Lower lobe of right lung (tissue), 2 donors: ENCODE measurements around the gene COPE. TPM values are rescaled to one million over a fixed set of nuclear protein-coding genes. Genes with fewer than 3 reads are reported as not detected.
"Not testable (repeated sequence)": the region's sequence is repeated elsewhere in the genome, so short reads cannot be mapped to it uniquely, and the experiment has no call there.

ENCODE experiments used
- ATAC-seq, 2 donors: fragments of 200-7000 bp; cut with Tn5 transposase; one replicate each; pipeline ENCODE4 v1.9.1; 2020 to 2022; ENCODE audit warnings: mild to moderate bottlenecking in 2 of 2, moderate library complexity in 2 of 2
- DNase-seq: peaks from one replicate; pipeline ENCODE4 v3.0.0-alpha.2; 2020
- H3K27ac ChIP-seq: fragments of 200-600 bp; one replicate; pipeline ENCODE4 v1.8.0; 2022
- H3K27me3 ChIP-seq: fragments of 200-600 bp; one replicate; pipeline ENCODE4 v1.8.0; 2022; ENCODE audit warnings: low read depth
- H3K36me3 ChIP-seq: fragments of 200-600 bp; one replicate; pipeline ENCODE4 v1.8.0; 2022; ENCODE audit warnings: mild to moderate bottlenecking
- H3K4me1 ChIP-seq: fragments of 200-600 bp; one replicate; pipeline ENCODE4 v1.8.0; 2022
- H3K4me3 ChIP-seq: fragments of 200-600 bp; one replicate; pipeline ENCODE4 v1.8.0; 2022; ENCODE audit warnings: mild to moderate bottlenecking
- H3K9me3 ChIP-seq: fragments of 200-600 bp; one replicate; pipeline ENCODE4 v1.8.0; 2022
- CTCF ChIP-seq: fragments of 200-600 bp; IDR thresholded peaks from one replicate; pipeline ENCODE4 v1.8.0; 2022; ENCODE audit warnings: antibody characterized with exemption, mild to moderate bottlenecking
- intact Hi-C: fragments of 100-400 bp; cut with DNase I; formaldehyde crosslinking; loops from one replicate; pipeline ENCODE4 v1.11.0; 2022
- total RNA-seq: library from RNA; stranded (reverse); fragmentation: NEBNext Ultra II Directional; extraction: Animal tissue kit (Norgen Biotek cat#: 25700); gene quantifications from one replicate; pipeline ENCODE4 v1.2.1, GENCODE V29; 2021
- donor health status: DM: no; HTN: yes; CAD: no; lungs with severe emphysema.

COPE gene
- total RNA-seq, 1 donor from 2014 or later = 145 TPM

DNA sequence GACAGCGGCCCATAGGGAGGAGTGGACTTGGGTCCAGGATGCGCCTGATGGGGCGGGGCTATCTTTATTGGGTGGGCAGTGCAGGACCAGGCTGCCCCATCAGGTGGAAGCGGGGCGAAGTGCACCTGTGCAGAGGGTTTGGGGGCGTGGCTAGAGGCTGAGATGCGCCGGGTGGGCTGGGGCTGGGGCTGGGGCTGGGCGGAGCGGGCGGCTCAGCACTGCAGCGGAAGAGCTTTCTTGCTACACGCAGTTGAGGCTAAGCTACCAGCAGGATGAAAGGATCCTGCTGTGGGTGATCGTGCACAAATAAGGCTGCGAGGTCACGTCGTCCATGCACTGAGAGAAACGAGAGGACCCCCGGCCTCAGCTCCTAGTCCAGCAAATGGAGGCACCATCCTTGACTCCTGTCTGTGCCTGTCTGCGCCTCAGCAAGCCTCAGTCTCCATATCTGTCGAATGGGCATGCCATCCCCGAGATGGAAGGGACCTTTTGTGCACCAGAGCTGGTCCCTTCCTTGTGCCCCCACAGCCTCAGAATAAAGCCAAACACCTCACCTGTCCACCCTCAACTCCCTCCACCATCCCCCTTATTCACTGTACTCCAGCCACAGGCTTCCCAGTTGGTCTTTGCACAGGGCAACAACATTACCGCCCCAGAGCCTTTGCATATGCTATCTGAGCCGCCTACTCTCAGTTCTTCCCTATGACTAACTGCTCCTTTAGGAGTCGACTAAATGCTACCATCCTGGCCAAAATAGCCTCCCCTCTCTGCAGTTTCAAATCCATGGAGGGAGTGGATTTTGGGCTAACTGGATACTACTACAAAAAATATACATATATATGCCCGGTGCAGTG is 42.8 kb upstream of the COPE start:
- peaks cover 8% of the 10 kb centered on the region for H3K27me3 ChIP-seq
- H3K9me3 ChIP-seq = no peaks in the 10 kb centered on the region
- H3K4me1 ChIP-seq = no peaks in the 10 kb centered on the region
- no peak overlapping the region for H3K4me3 ChIP-seq
- ATAC-seq (no peak), DNase-seq (no peak)
- H3K27ac ChIP-seq = no peak overlapping the region
- no peaks in the 10 kb centered on the region for H3K36me3 ChIP-seq
- intact Hi-C loops = no loop called here
- TF ChIP-seq CTCF = no peak

GRCh38 chr19:18960370-18960769 is 41.2 kb upstream of the COPE start:
- ATAC-seq = no peak
- no peaks in the 10 kb centered on the region for H3K36me3 ChIP-seq
- no peak for TF ChIP-seq CTCF
- no peaks in the 10 kb centered on the region for H3K4me1 ChIP-seq
- intact Hi-C loops = no loop called here
- no peak overlapping the region for H3K4me3 ChIP-seq
- no peaks in the 10 kb centered on the region for H3K9me3 ChIP-seq
- peaks cover 8% of the 10 kb centered on the region for H3K27me3 ChIP-seq
- DNase-seq = no peak
- no peak overlapping the region for H3K27ac ChIP-seq

DNA sequence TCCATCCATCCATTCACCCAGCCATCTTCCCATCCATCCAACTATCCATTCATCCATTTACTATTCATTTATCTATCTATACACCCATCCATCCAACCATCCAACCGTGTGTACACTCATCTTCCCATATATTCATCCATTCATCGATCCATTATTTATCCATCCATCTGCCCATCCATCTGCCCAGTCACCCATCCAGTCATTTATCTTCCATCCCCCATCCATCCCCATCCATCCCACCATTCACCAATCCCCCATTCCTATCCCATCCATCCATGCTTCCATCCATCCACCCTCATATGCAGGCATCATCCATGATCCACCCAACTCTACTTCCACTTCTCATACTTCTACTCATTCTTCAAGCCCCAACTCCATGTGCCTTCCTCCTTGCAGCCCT is 35.9 kb upstream of the COPE start:
- DNase-seq (no peak), ATAC-seq (no peak)
- no peaks in the 10 kb centered on the region for H3K36me3 ChIP-seq
- H3K4me3 ChIP-seq = no peak overlapping the region
- no peaks in the 10 kb centered on the region for H3K27me3 ChIP-seq
- intact Hi-C loops = no loop called here
- no peak for TF ChIP-seq CTCF
- H3K9me3 ChIP-seq = no peaks in the 10 kb centered on the region
- no peak overlapping the region for H3K27ac ChIP-seq
- H3K4me1 ChIP-seq = no peaks in the 10 kb centered on the region

DNA sequence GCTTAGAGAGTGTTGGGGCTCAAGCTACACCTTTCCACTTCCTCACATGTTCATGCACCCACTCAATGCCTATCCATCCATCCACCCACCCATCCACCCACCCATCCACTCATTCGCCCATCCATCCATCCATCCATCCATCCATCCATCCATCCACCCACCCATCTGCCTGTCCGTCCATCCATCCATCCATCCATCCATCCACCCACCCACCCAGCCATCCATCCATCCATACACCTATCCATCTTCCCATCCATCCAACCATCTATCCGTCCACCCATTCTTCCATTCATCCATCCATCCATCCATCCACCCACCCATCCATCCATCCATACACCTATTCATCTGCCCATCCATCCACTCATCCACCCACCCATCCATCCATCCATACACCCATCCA is 34.9 kb upstream of the COPE start:
- no peak for TF ChIP-seq CTCF
- no peaks in the 10 kb centered on the region for H3K36me3 ChIP-seq
- H3K4me3 ChIP-seq = no peak overlapping the region
- no peaks in the 10 kb centered on the region for H3K9me3 ChIP-seq
- H3K27ac ChIP-seq = no peak overlapping the region
- H3K4me1 ChIP-seq = no peaks in the 10 kb centered on the region
- H3K27me3 ChIP-seq = no peaks in the 10 kb centered on the region
- no peak for DNase-seq
- intact Hi-C loops = no loop called here
- no peak for ATAC-seq

DNA sequence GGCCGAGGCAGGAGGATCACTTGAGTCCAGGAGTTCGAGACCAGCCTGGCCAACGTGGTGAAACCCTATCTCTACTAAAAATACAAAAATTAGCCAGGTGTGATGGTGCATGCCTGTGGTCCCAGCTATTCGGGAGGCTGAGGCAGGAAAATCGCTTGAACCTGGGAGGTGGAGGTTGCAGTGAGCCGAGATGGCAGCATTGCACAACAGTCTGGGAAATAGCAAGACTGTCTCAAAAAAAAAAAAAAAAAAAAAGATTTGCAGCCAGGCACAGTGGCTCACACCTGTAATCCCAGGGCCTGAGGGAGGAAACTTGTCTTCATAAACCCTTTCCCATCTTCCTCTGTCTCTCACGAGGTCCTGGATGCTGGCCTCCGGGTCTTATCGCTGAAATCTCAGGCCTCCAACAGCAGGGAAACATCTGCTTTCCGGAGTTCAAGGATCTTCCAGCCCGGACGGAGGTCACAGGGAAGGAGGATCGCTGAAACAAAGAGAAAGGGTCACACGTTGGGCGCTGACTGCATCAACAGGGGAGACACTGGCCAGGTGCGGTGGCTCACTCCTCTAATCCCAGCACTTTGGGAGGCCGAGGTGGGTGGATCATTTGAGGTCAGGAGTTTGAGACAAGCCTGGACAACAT is 33.3 kb upstream of the COPE start:
- H3K4me1 ChIP-seq, H3K36me3 ChIP-seq, intact Hi-C loops, H3K4me3 ChIP-seq, H3K27ac ChIP-seq, H3K9me3 ChIP-seq, H3K27me3 ChIP-seq, DNase-seq, ATAC-seq: not testable (repeated sequence)

- no peak for ATAC-seq
- Histone ChIP-seq H3K27ac (no peak overlapping the region), H3K9me3 (no peaks in the 10 kb centered on the region), H3K36me3 (no peaks in the 10 kb centered on the region), H3K27me3 (no peaks in the 10 kb centered on the region), H3K4me3 (no peak overlapping the region), H3K4me1 (no peaks in the 10 kb centered on the region)
- DNase-seq = no peak
- intact Hi-C loops = no loop called here
- no peak for TF ChIP-seq CTCF
Measured at GRCh38 chr19:18951721-18952281, 32.6 kb upstream of the COPE start.
